Chondrocyte (in vitro differentiated cells): ENCODE data around the gene BAHD1. TPM values are rescaled to one million over a fixed set of nuclear protein-coding genes. Genes with fewer than 3 reads are reported as not detected.

Experiments used
- DNase-seq: peaks from one replicate; pipeline ENCODE4 v3.0.0; 2021; ENCODE audit warnings: mixed read lengths, low spot score
- H3K27ac Mint-ChIP-seq: one replicate; pipeline ENCODE4 v1.8.0; 2021; ENCODE audit warnings: mild to moderate bottlenecking, moderate library complexity, mixed read lengths; ENCODE audit not compliant: unreplicated experiment
- H3K27me3 Mint-ChIP-seq: 2 replicates; pipeline ENCODE4 v1.8.0; 2021; ENCODE audit warnings: low read depth, mixed read lengths
- H3K36me3 Mint-ChIP-seq: 2 replicates; pipeline ENCODE4 v1.8.0; 2021; ENCODE audit warnings: low read depth, mixed read lengths
- H3K4me1 Mint-ChIP-seq: 2 replicates; pipeline ENCODE4 v1.8.0; 2021; ENCODE audit warnings: low read depth, mild to moderate bottlenecking, mixed read lengths
- H3K4me3 Mint-ChIP-seq: one replicate; pipeline ENCODE4 v1.8.0; 2021; ENCODE audit warnings: mild to moderate bottlenecking, moderate library complexity, mixed read lengths; ENCODE audit not compliant: unreplicated experiment
- H3K9me3 Mint-ChIP-seq: 2 replicates; pipeline ENCODE4 v1.8.0; 2021; ENCODE audit warnings: low read depth, mixed read lengths
- total RNA-seq: library from RNA; stranded (reverse); gene quantifications from 3 replicates; pipeline ENCODE4 v1.2.1, GENCODE V29; 2021
- TF ChIP-seq, protein P1 (sequence below): fragments of 200-600 bp; sonication (generic); IDR thresholded peaks from 2 replicates; pipeline ENCODE4 v1.5.0; 2021; ENCODE audit warnings: antibody characterized with exemption, mild to moderate bottlenecking, moderate library complexity

BAHD1 gene
- total RNA-seq, 1 donor from 2014 or later: 24.8 TPM

GRCh38 chr15:40489274-40490175, 48.8 kb downstream of the BAHD1 start:
- H3K36me3 Mint-ChIP-seq: no peaks in the 10 kb centered on the region
- DNase-seq: no peak
- H3K4me3 Mint-ChIP-seq: no peak overlapping the region
- peaks cover 8% of the 10 kb centered on the region for H3K27me3 Mint-ChIP-seq
- H3K4me1 Mint-ChIP-seq: no peaks in the 10 kb centered on the region
- H3K27ac Mint-ChIP-seq: no peak overlapping the region
- H3K9me3 Mint-ChIP-seq: no peaks in the 10 kb centered on the region
- TF ChIP-seq, protein P1, sequence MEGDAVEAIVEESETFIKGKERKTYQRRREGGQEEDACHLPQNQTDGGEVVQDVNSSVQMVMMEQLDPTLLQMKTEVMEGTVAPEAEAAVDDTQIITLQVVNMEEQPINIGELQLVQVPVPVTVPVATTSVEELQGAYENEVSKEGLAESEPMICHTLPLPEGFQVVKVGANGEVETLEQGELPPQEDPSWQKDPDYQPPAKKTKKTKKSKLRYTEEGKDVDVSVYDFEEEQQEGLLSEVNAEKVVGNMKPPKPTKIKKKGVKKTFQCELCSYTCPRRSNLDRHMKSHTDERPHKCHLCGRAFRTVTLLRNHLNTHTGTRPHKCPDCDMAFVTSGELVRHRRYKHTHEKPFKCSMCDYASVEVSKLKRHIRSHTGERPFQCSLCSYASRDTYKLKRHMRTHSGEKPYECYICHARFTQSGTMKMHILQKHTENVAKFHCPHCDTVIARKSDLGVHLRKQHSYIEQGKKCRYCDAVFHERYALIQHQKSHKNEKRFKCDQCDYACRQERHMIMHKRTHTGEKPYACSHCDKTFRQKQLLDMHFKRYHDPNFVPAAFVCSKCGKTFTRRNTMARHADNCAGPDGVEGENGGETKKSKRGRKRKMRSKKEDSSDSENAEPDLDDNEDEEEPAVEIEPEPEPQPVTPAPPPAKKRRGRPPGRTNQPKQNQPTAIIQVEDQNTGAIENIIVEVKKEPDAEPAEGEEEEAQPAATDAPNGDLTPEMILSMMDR: no peak

GRCh38 chr15:40493089-40493840, 52.5 kb downstream of the BAHD1 start:
- Mint-ChIP-seq H3K4me3 (no peak overlapping the region), H3K36me3 (no peaks in the 10 kb centered on the region), H3K4me1 (peaks cover 2% of the 10 kb centered on the region), H3K9me3 (no peaks in the 10 kb centered on the region), H3K27ac (no peak overlapping the region), H3K27me3 (peaks cover 12% of the 10 kb centered on the region)
- no peak for DNase-seq
- TF ChIP-seq, protein P1: no peak

- no peak for DNase-seq
- Mint-ChIP-seq H3K36me3 (no peaks in the 10 kb centered on the region), H3K27ac (no peak overlapping the region), H3K9me3 (no peaks in the 10 kb centered on the region), H3K27me3 (peaks cover 14% of the 10 kb centered on the region), H3K4me3 (no peak overlapping the region), H3K4me1 (peaks cover 8% of the 10 kb centered on the region)
- TF ChIP-seq, protein P1: no peak
Observed at GRCh38 chr15:40495516-40495915, 54.8 kb downstream of the BAHD1 start.

DNA sequence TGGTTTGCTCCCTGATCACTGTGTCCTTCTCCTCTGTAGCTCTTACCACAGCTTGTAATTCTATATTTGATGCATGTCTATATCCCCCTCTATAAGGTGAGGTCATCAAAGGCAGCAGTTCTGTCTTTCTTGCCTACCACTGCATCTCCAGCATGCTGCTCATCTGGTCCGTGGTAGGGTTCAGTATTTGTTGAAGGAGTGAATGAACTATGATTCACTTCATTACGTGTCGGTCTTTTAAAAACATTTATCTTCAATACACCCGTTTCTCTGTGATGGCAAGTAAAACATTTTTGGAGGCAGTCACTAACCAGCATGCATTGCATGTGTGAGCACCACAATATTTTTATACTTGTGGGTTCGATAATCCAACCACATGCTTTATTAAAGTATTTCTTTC, 57.7 kb downstream of the BAHD1 start:
- no peak overlapping the region for H3K27ac Mint-ChIP-seq
- no peak for DNase-seq
- H3K36me3 Mint-ChIP-seq: no peaks in the 10 kb centered on the region
- TF ChIP-seq, protein P1: no peak
- H3K4me1 Mint-ChIP-seq: peaks cover 8% of the 10 kb centered on the region
- H3K27me3 Mint-ChIP-seq: peaks cover 14% of the 10 kb centered on the region
- no peaks in the 10 kb centered on the region for H3K9me3 Mint-ChIP-seq
- H3K4me3 Mint-ChIP-seq: no peak overlapping the region

- TF ChIP-seq, protein P1: no peak
- no peak for DNase-seq
- H3K4me1 Mint-ChIP-seq: peaks cover 8% of the 10 kb centered on the region
- no peaks in the 10 kb centered on the region for H3K36me3 Mint-ChIP-seq
- H3K9me3 Mint-ChIP-seq: no peaks in the 10 kb centered on the region
- no peak overlapping the region for H3K4me3 Mint-ChIP-seq
- no peak overlapping the region for H3K27ac Mint-ChIP-seq
- H3K27me3 Mint-ChIP-seq: peaks cover 13% of the 10 kb centered on the region
Observed at GRCh38 chr15:40498891-40499290, 58.1 kb downstream of the BAHD1 start.
